NCI-H524 (cell line): Measurements from ENCODE around the gene EXOSC7.

Experiments
- DNase-seq, 2 experiments: peaks; one replicate each; lab custom pipeline; 2025; lab: John Stamatoyannopoulos, UW

EXOSC7 gene

DNA sequence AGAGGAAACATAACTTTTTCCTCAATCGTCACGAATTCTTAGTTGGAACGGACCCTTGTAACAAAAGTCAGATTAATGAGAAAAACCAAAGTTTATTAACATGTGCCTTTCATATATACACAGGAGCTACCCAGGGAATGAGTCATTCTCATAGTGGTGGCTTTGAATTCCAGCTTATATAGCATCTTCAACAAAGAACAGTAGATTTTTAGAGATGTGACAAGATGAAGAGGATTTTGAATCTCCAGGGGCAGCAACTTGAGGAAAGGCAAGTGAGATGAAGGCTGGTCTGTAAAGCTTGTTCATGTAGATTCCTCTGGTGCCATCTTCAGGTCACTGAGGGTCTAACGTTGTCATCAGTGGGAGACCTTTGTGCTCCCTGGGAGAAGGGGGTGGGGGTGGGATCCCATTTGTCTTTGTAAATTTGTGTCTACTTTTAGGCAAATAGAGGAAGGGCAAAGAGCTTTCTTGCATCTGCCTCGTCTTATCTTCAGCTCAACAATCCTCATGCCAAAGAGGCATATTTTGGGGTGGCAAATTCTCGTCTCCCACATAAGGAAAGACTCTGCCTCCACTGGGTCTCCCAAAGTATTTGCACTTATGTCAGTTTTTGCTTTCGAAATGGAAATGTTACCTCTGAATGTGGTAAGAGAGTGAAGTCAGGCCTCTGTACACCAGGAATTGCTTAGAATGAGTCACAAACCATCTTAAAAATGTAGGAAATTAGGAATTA lies 79.5 kb downstream of the EXOSC7 start:
- peak in 1 of 2 experiments; percentile 39 for DNase-seq

DNA sequence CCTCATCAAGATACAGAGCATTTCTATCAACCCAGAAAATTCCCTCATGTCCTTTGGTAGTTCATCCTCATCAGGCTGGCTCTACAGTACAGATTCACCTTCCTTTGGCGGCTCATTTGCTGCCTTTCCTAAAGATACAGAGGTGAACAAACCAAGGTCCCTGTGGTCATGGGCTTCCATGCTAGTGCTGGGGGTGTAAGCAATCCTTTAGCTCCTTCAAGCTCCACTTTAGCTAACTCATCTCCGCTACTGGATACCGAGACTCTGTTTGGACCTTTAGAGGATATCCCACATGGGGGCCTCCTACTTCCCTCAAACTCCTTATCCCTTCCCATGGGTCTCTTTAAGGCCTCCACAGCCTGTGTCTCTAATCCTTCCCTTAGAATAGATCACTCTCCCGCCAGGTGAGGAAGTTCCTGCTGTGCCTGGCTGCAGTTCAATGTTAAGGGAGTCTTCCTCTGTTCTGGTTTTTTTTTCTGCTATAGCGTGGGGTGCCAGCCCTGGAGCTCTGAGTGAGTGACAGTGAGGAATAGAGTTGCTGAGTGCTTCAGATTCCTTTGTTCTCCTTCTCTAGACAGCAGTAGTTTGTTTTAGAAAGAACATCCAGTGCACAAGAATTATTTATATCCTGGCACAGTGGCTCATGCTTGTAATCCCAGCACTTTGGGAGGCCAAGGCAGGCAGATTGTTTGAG lies 80.7 kb downstream of the EXOSC7 start:
- no peak for DNase-seq

DNA sequence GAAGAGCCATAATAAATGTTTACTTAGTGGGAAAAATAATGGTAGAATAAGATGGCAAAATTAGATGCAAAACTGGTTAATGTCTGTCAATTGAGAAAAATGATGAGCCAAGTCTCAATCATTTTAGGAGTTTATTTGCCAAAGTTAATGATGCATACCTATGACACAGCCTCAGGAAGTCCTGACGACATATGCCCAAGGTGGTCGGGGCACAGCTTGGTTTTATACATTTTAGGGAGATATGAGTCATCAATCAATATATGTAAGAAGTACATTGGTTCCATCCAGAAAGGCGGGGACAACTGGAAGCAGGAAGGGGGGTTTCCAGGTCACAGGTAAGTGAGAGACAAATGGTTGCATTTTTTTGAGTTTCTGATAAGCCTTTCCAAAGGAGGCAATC lies 81.5 kb downstream of the EXOSC7 start:
- no peak for DNase-seq

DNA sequence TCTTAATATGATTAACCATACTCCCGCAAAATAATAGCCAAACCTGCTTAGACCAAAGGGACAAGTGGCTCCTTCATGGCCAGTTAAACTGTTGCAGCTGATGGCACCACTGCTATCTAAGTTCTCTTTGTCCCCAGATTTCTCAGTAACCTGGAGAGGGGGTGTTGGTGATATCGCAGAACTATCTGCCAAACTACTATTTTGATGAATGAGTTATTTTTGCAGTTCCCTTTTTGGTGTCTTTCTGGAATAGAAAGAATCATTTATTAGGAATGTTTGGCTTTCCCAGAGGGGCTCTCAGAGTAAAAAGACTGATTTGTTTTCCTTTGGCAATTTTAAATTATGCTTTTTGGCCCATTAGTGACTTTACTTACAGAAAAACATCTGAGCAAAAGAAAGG lies 83.1 kb downstream of the EXOSC7 start:
- no peak for DNase-seq

DNA sequence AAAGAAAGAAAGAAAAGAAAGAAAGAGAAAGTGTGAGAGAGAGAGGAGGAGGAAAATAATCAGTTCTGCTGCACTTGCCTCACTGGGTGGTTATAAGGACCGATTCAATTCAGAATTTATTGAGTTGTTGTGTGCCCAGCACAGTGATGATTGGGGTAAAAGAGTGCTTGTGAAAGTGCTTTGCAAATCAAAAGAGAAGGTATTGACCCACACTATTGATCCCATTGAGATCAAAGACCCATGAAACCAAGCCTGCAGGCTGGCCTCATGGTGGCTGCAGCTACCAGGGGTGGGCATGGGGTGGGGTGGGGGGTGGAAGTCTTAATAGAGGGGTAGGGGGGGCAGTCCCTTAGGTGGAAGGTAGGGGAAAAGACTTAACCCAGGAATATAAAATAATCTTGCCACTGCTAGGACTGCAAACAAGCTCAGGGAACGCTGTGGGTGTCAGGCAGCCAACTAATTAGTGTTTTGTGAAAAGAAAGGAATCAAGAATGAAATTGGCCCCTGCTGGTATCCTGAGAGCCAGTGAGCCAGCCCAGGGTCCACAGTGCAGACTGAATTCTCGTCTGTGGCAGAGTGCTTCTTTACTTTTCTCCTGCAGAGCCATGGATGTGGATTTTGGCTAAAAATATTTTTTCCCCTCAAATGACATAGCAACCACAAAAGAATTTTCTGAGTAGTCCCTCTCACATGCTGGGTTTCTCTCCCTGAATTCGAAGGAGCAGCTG lies 84.3 kb downstream of the EXOSC7 start:
- no peak for DNase-seq
